Esophagus muscularis mucosa (tissue), 4 donors: ENCODE data around the gene C5orf58. TPM values are rescaled to one million over a fixed set of nuclear protein-coding genes. Genes with fewer than 3 reads are reported as not detected.
A peak's percentile ranks its signal among the peaks of the same experiment; 100 is the strongest.

Experiments
- DNase-seq: peaks from one replicate; pipeline ENCODE4 v3.0.0-alpha.2; 2017; ENCODE audit errors: extremely low spot score
- H3K27ac ChIP-seq, 4 donors: fragments of 200-600 bp; sonication (generic); replicated peaks in 1 of 4; 1 replicate in 3 of 4; 2 replicates in 1 of 4; pipeline ENCODE4 v1.5.1; 2016 to 2019; ENCODE audit warnings: mild to moderate bottlenecking in 1 of 4
- H3K27me3 ChIP-seq, 4 donors: fragments of 200-600 bp; sonication (generic); one replicate each; pipeline versions ENCODE4 v1.5.1 to v1.6.0; 2016 to 2019
- H3K36me3 ChIP-seq, 4 donors: fragments of 200-600 bp; sonication (generic); one replicate each; pipeline ENCODE4 v1.5.1; 2016 to 2019
- H3K4me1 ChIP-seq, 4 donors: fragments of 200-600 bp; sonication (generic); one replicate each; pipeline ENCODE4 v1.5.1; 2016 to 2019
- H3K4me3 ChIP-seq, 4 donors: fragments of 200-600 bp; sonication (generic); 1 replicate in 2 of 4; 2 replicates in 2 of 4; pipeline ENCODE4 v1.5.1; 2016 to 2019; ENCODE audit warnings: mild to moderate bottlenecking in 4 of 4, moderate library complexity in 1 of 4
- H3K9me3 ChIP-seq, 4 donors: fragments of 200-600 bp; sonication (generic); 1 replicate in 3 of 4; 2 replicates in 1 of 4; pipeline ENCODE4 v1.5.1; 2016 to 2019
- CTCF ChIP-seq, 3 experiments: fragments of 200-600 bp in 2 of 3; fragments of 450-650 bp in 1 of 3; sonication (generic) in 2 of 3; IDR thresholded peaks; one replicate each; pipeline ENCODE4 v1.5.1; 2017 to 2019; ENCODE audit warnings: antibody characterized with exemption in 3 of 3, mild to moderate bottlenecking in 2 of 3, moderate library complexity in 1 of 3
- EP300 ChIP-seq: sonication (generic); formaldehyde crosslinking; IDR thresholded peaks from one replicate; pipeline ENCODE4 v1.6.1; 2017; ENCODE audit warnings: antibody characterized with exemption
- POLR2A ChIP-seq: fragments of 450-650 bp; IDR thresholded peaks from one replicate; pipeline ENCODE4 v1.6.1; 2017; ENCODE audit warnings: antibody characterized with exemption, moderate library complexity, mild to moderate bottlenecking, low read depth
- POLR2AphosphoS5 ChIP-seq, 2 donors: sonication (generic); formaldehyde crosslinking; IDR thresholded peaks; one replicate each; pipeline ENCODE4 v1.6.1; 2017; ENCODE audit warnings: antibody characterized with exemption in 2 of 2
- WGBS: methylation state at CpG from one replicate; pipeline ENCODE4 v1.1.5; 2018; 5-methylcytosine and 5-hydroxymethylcytosine counted together
- intact Hi-C: fragments of 100-400 bp; cut with DNase I; formaldehyde crosslinking; loops from one replicate; pipeline ENCODE4 v1.15.1; 2023
- total RNA-seq, 4 donors: library from RNA; depleted of rRNA; stranded (reverse); fragments of >200 nt; gene quantifications; one replicate each; pipeline versions ENCODE4 v1.1.0 to v1.2.1, GENCODE V29; 2016

C5orf58 gene
- total RNA-seq, 4 donors from 2014 or later = 6.5 TPM; not detected in 3

GRCh38 chr5:170211575-170212334 lies 21.0 kb upstream of the C5orf58 start:
- DNase-seq = no peak
- 84% methylated on average over 1 of the region's 1 CpG for WGBS
- Histone ChIP-seq H3K4me3 (no peak overlapping the region), H3K27ac (no peak overlapping the region), H3K27me3 (no peaks in the 10 kb centered on the region), H3K36me3 (no peaks in the 10 kb centered on the region), H3K9me3 (no peaks in the 10 kb centered on the region), H3K4me1 (no peaks in the 10 kb centered on the region)
- TF ChIP-seq POLR2A = no peak
- TF ChIP-seq CTCF (IDR thresholded peaks at IDR 0.05) = no peak
- no peak for TF ChIP-seq EP300
- TF ChIP-seq POLR2AphosphoS5 (IDR thresholded peaks at IDR 0.05) = no peak
- intact Hi-C loops = no loop called here

- no peak overlapping the region for H3K4me3 ChIP-seq
- no peaks in the 10 kb centered on the region for H3K9me3 ChIP-seq
- no peak for DNase-seq
- intact Hi-C loops = loop anchor here (2.0 kb wide), 1 partner anchor 116 kb away; no protein-coding TSS in a partner anchor
- H3K27ac ChIP-seq = no peak overlapping the region
- TF ChIP-seq CTCF (IDR thresholded peaks at IDR 0.05) (peak; percentile 37 to 65 (median 56)), POLR2AphosphoS5 (IDR thresholded peaks at IDR 0.05) (no peak)
- peaks cover 0 to 27% (median 14%) of the 10 kb centered on the region in 4 donors for H3K4me1 ChIP-seq
- no peaks in the 10 kb centered on the region for H3K36me3 ChIP-seq
- no peaks in the 10 kb centered on the region for H3K27me3 ChIP-seq
Observed at GRCh38 chr5:170216257-170216864, 16.4 kb upstream of the C5orf58 start.

GRCh38 chr5:170217831-170218230 lies 15.0 kb upstream of the C5orf58 start:
- no peak for DNase-seq
- H3K9me3 ChIP-seq = no peaks in the 10 kb centered on the region
- no peaks in the 10 kb centered on the region for H3K36me3 ChIP-seq
- peaks cover 0 to 42% (median 27%) of the 10 kb centered on the region in 4 donors for H3K4me1 ChIP-seq
- no peak for TF ChIP-seq POLR2A
- no peak for TF ChIP-seq EP300
- TF ChIP-seq POLR2AphosphoS5 (IDR thresholded peaks at IDR 0.05) = no peak
- TF ChIP-seq CTCF (IDR thresholded peaks at IDR 0.05) = no peak
- no peak overlapping the region for H3K4me3 ChIP-seq
- H3K27me3 ChIP-seq = no peaks in the 10 kb centered on the region
- no peak overlapping the region for H3K27ac ChIP-seq
- 86% methylated on average over 5 of the region's 5 CpGs for WGBS
- intact Hi-C loops = loop anchor here (2.0 kb wide), 1 partner anchor 117 kb away; no protein-coding TSS in a partner anchor

- intact Hi-C loops = no loop called here
- Histone ChIP-seq H3K36me3 (no peaks in the 10 kb centered on the region), H3K4me1 (peaks cover 0 to 51% (median 36%) of the 10 kb centered on the region in 4 donors), H3K27ac (no peak overlapping the region), H3K4me3 (no peak overlapping the region), H3K27me3 (no peaks in the 10 kb centered on the region), H3K9me3 (no peaks in the 10 kb centered on the region)
- TF ChIP-seq POLR2A (no peak), POLR2AphosphoS5 (IDR thresholded peaks at IDR 0.05) (no peak), CTCF (IDR thresholded peaks at IDR 0.05) (no peak), EP300 (no peak)
- no peak for DNase-seq
- WGBS = 61% methylated on average over 1 of the region's 1 CpG
Observed at GRCh38 chr5:170218726-170219125, 14.1 kb upstream of the C5orf58 start.
